SKM-1 (cell line): ENCODE results near the gene C3orf49.

ENCODE experiments used
- DNase-seq: peaks from one replicate; lab custom pipeline; 2025; ENCODE audit not compliant: unreplicated experiment; lab: John Stamatoyannopoulos, UW

C3orf49 gene

DNA sequence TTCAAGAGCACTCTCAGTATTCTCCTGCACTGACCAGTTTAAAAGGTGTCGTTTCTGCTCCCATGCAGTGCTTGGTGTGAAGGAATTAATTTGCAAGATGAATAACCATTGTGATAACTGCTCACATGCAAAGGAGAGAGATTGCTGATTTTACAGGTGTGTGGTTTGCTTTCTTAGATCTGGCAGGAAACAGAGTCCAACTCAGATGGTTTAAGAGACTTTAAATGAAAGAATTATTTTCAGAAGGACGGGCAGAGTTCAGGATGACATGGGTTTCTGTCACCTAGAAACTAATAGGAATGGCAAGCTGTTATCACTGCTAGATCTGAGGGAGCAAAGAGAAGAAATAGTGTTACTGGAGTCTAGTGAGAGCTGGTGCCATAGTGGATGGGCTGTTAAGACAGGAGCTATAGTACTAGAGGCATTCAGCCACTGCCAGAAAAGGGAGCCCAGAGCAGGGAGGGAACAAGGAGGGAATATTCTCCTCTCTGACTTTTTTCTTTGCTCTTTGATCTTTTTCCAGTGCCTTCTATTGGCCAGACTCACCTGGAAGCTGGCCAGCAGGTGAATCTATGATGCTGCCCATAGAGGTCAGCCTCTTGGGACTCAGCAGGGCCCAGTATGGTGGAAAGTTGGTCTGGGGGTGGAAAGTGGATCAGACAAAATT, 59.4 kb downstream of the C3orf49 start:
- DNase-seq: no peak

DNA sequence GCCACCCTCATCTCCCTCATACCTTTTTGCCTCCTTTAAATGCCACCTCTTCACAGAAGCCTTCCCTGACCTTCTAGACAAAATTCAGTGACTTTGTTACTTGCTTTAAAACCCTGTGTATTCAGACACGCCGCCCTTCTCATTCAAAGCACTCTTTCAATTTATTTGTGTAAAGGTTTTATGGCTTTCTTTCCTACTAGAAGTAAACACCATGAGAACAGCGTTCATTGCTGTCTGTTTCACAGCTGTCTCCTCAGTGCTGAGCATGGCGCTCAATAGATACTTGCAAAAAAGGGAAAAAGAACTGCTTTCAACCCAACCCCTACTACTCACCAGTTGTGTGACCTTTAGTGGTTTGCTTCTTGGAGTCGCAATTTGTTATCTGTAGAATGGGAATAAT, 61.6 kb downstream of the C3orf49 start:
- no peak for DNase-seq

DNA sequence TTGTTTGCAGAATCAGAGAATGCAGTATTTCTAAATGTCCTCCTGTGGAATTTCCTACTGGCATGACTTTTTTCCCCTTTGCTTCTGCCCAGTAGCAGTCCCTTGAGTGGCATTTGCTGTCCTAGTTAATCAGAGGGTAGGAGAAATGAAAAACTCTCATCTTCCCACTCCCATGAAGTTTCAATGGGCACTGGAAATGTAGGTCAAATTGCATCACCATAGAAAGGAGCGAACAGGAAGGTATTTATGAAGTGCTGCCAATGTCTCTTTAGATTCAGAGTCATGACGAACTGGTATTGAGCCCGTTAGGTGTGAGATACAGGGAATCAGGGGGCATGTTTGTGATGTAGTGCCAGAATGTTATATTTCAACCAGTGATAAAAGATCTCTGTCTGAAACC, 67.8 kb downstream of the C3orf49 start:
- no peak for DNase-seq

DNA sequence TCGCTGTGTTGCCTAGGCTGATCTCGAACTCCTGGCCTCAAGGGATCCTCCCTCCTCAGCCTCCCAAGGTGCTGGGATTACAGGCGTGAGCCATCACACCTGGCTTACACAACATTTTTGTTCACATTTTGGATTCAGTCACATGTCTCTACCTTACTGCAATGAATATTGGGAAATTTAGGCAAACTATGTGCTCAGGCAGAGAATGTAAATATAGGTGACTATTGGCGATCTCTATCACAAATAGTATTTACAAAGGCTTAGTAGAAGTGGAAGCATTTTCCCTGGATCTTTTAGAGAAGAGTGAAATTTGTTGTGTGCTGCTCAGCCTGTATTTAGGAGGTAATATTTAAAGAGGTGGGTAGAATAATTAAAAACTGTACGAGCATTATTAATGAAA, 72.4 kb downstream of the C3orf49 start:
- DNase-seq: no peak

DNA sequence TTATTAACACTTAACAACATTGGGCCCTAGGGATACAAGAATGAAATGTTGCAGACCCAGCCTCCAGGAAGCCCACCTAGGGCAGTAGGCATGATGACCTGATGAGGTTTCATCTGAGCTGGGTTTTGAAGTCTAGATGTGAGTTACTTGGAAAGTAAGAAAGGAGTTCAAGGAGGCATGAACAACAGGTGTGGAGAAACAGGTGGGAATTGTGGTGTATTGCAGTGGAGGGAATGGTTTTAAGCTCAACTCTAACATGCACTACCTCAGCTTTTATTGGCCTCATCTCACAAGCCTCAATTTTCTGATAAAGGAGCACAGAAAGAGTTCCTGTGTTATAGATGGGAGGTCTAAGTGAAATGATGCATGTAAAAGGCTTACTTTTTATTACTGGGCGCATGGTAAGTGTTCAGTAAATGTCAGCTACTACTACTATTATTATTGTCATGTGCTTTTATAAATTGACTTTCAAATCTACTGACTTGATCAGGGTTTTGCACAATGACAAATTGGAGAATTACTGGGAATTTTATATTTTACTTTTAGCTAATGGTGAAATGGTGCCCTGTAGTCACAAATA, 73.8 kb downstream of the C3orf49 start:
- no peak for DNase-seq

DNA sequence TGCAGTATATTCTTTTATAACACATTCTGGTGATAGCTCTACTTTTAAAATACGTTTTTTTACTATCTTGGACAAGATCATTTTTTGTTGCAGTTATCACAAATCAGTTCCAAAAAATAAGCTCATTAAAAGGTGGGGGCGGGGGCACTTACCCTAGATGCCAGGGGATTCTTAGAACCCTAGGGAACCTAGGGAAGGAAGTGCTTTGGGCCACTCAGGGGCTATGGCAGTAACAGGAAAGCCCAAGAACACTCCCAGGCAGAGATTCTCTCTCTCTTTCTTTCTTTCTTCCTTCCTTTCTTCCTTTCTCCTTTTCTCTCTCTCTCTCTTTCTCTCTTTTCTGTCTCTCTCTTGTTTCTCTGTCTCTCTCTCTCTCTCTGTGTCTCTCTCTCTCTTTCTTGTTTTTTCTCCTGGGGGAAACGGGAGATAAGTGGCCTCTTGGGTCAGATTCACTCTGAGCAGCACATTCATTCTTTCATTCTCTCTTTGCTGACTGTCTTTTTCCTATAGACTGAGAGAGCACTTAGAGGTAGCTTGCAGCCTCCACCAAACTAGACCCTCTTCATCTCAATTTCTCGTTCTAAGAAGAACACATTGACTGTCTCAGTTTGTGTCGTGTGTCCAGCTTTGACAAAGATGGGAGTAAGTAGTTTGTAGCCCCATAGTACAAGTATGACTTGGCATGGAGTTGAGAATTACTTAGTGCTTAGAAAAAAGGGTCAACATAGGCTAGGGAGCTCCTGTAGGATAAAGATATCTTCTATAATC, 76.5 kb downstream of the C3orf49 start:
- DNase-seq: no peak

DNA sequence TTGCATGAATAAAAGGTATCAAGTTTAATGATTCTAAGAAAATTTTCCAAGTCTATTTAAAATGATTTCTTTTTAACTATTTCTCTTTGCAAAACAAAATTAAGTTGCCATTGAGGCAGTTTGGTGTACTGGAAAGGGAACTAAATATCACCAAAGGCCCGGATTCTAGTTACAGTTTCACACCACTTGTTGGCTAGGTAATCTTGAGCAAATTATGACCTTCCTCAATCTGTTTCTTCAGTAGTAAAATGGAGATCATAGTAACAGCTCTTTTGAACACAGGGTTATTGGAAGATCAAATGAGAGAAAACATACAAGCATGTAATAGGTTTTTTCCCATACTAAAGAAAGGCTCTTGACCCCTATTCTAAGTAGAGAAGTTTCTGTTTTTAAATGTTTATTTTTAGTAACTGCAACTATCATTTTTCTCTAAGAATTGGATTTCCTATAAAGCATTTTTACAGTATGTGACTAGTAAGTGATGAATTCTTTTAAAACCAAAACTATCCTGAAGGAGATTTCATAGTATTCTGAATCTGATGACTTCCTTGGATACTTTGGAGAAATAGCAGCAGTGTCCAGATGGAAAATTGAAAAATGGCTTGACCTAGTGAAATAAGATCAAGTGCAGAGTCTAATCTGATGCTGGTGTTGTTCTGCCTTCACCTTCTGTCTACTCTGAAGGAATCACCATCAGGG, 77.4 kb downstream of the C3orf49 start:
- no peak for DNase-seq
